ENCODE results near the gene DBR1.

Gene DBR1

DNA sequence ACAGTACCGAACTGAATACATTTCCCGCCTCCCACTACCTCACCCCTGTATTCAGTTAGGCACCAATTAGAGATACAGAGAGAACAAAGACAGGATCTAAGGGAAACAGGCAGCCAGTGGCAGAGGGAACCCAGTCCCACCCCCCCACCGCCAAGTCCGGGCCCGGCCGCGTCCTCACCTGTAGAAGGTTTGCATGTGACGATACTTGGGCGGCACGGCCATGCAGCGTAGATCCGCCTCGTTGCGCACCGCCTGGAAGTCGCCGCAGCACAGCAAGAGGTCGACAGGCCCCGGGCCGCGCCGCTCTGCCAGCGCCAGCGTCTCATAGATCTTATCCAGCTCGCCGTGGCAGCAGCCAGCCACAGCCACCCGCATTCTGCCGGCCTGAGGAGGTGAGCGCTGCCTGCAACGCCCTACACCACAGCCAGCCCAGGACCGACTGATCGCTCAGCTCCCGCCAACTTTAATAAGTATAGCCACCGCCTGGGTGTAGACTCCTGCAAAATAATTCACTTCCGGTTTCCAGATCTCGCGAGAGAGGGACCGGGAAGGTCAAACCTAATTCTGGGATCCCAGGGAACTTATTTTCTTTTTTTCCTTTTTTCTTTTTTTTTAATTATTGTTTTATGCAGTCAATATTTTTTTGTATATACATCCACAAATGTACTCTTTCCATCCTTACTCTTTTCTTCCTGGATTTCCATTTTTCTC lies at the start of gene DBR1:
DBR1 (minus strand) TSS at position 501 of the 711 bp plus-strand sequence; CDS start at position 375, 126 bp downstream.
- DNase-seq: peak; percentile 89

GRCh38 chr3:138222942-138223287 lies 48.2 kb upstream of the DBR1 start:
- no peak for DNase-seq

DNA sequence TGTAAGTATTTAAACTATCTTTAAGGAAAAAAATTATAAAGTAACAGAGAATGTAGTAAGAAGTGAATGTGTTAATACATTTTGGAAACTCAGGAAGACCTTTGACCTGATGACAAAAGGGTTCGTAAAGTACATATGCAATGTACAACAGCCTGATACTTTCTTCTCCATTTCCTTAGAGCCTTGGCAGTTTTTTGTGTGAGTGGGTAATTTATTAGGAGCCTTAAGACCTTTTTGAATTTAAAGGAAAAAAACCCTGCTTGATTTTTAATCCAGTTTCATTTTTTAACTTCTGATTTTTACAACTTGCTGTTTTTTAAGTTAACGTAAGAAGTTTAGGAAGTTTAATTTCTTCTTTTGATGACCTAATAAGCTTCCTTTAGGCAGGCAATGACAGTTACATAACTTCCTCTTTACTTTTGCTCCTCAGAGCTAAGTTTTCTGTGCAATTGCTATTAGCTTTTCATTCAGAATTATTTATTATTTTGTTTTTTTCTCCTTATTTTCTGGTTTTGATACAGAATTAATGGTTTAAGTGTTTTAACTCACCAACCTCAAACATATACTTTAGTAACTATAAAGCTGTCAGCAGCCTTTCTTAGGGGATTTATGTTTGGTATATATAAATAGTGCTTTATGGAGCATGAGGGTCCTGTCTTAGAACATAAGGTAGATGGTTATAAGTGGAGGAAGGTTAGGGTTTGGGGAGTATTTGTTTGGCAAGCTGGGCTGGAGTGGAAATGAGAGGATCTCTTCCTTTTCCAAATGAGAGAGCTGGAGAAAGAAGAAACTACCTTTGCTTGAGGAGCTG lies 47.6 kb upstream of the DBR1 start:
- no peak for DNase-seq

- no peak for DNase-seq
Measured at GRCh38 chr3:138220788-138221187, 46.1 kb upstream of the DBR1 start.

GRCh38 chr3:138220242-138220641 lies 45.5 kb upstream of the DBR1 start:
- no peak for DNase-seq

- no peak for DNase-seq
Measured at GRCh38 chr3:138219255-138219654, 44.5 kb upstream of the DBR1 start.

DNA sequence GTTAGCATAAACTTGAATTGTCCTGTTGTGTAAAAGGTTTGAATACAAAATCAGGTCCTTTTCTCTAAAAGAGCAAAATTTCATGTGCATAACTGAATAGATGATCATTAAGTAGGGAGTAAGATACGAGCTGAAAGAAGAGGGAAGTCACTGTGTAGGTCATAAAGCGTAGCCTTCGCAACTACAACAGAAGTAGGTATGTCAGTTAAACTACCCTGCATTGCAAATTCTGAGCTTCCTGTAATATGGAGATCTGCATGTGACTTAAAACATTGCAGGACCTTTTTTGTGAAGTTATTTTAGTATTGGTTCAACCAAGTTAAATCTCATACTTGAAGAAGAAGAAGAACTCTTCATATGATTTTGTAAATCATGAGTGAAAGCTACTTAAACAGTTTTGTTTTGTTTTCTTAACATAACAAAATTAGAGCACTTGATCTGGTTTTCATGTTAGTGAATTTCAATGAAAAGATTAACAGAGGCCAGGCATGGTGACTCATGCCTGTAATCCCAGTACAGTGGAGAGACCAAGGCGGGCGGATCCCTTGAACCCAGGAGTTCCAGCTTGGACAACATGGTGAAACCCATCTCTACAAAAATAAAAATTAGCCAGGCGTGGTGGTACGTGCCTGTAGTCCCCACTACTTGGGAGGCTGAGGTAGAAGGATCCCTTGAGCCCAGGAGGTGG lies 38.8 kb upstream of the DBR1 start:
- DNase-seq: no peak

GRCh38 chr3:138210528-138210927 lies 35.8 kb upstream of the DBR1 start:
- DNase-seq: no peak

GRCh38 chr3:138206196-138206595 lies 31.5 kb upstream of the DBR1 start:
- no peak for DNase-seq

- DNase-seq: no peak
Measured at GRCh38 chr3:138205527-138205926, 30.8 kb upstream of the DBR1 start.

GRCh38 chr3:138203938-138204337 lies 29.2 kb upstream of the DBR1 start:
- no peak for DNase-seq

DNA sequence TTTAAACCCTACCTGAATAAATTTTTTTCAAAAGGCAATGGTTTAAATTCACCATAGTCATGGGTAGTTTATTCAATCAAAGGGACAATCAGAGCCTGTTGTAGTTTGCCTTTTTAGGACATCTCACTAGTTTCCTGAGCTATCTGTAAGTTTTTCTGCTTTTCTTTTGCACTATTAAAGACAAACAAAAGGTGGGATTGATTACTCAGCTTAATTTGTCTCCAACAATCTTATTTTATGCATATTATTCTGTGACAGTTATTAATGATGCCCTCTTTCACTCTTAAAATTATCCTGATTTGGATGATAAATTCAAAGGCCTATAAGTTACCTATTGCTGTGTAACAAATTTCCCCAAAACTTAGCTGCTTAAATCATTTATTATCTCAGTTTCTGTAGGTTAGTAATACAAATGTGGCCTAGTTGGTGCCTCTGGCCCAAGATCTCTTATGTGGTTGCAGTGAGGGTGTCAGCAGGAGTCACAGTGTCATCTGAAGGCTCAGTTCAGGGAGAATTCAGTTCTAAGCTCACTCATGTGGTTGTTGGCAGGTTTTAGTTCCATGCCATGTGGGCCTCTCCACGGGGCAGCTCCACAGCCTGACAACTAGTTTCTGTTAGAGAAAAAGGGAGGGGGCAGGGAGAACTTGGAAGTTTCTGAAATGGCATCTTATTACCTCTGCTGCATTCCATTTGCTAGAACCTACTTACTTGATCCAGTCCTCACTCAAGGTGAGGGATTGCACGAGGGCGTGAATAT lies 28.4 kb upstream of the DBR1 start:
- no peak for DNase-seq

- DNase-seq: no peak
Measured at GRCh38 chr3:138200424-138200823, 25.7 kb upstream of the DBR1 start.

DNA sequence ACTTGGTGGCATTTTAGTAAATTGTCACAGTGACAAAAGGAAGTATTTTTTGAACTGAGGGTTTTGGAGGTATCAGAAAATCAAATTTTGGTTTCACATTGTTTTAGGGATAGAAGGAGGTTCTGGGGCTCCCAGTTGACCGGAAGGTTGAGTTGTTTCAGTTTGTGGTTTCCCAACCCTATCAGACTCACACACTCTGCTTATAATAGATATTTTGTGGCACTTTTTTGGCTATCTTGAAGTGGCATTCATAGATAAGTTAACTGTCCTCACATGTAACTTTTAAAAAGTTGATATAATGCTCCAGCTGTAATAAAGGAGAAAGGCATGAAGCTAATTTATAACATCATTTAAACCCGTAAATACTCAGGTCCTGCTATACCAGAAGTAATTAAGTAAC lies 25.1 kb upstream of the DBR1 start:
- DNase-seq: no peak

- no peak for DNase-seq
Measured at GRCh38 chr3:138197524-138197923, 22.8 kb upstream of the DBR1 start.

- DNase-seq: no peak
Measured at GRCh38 chr3:138197058-138197457, 22.3 kb upstream of the DBR1 start.

GRCh38 chr3:138196023-138196422 lies 21.3 kb upstream of the DBR1 start:
- DNase-seq: no peak

- no peak for DNase-seq
Measured at GRCh38 chr3:138195481-138195880, 20.8 kb upstream of the DBR1 start.

- no peak for DNase-seq
Measured at GRCh38 chr3:138188013-138188730, 13.5 kb upstream of the DBR1 start.

- no peak for DNase-seq
Measured at GRCh38 chr3:138187296-138188012, 12.7 kb upstream of the DBR1 start, which contains the start of gene ARMC8. Gene ARMC8, plus strand, starts transcription at chr3:138187301. Its CDS starts 254 bp downstream, at chr3:138187555.

DNA sequence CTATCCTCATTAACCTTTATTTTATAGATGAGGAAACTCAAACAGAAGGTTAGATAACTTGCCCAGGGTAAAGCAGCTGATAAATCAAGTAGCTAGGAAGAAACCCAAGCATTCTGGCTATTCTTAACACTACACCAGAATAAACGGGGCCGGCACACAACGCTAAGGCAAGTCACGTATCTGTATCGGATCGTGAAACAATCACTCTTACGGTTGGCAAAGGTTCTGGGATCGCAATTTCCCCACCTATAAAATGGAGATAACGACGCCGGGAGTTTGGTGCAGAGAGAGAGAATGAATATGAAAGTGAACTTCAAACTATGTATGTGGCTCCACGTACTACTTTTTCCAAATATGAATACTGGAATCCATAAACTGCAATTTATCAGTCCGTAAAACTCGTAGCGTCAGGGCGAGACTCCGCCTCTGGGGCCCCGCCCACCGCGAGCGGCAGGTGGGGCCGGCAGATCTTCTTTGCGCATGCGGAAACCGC lies 12.1 kb upstream of the DBR1 start:
- peak; percentile 93 for DNase-seq

Data from CD4-positive, alpha-beta T cell treated with Interleukin-10 for 1 hour (primary cell).